ENCODE measurements around the gene KDM2A.
"Not testable (repeated sequence)": the region's sequence is repeated elsewhere in the genome, so short reads cannot be mapped to it uniquely, and the experiment has no call there.

The KDM2A gene

GRCh38 chr11:67117176-67117575 is 1.9 kb upstream of the KDM2A start:
- TF ChIP-seq CTCF (IDR thresholded peaks at IDR 0.05; ENCODE audit: control insufficient read depth, extremely low read depth, insufficient read depth): no peak
- no peak overlapping the region for H3K4me3 ChIP-seq (ENCODE audit: low read depth, low read length)
- no peak for DNase-seq (ENCODE audit: low read depth)

- no peak for DNase-seq (ENCODE audit: low read depth)
- no peak overlapping the region for H3K4me3 ChIP-seq (ENCODE audit: low read depth, low read length)
- no peak for TF ChIP-seq CTCF (IDR thresholded peaks at IDR 0.05; ENCODE audit: control insufficient read depth, extremely low read depth, insufficient read depth)
Measured at GRCh38 chr11:67117672-67118180, 1.3 kb upstream of the KDM2A start.

- H3K4me3 ChIP-seq (ENCODE audit: low read depth, low read length): 0 out of 2 replicates have a peak overlapping the region, but pooled peaks have one; percentile 11
- TF ChIP-seq CTCF (IDR thresholded peaks at IDR 0.05; ENCODE audit: control insufficient read depth, extremely low read depth, insufficient read depth): no peak
- no peak for DNase-seq (ENCODE audit: low read depth)
Measured at GRCh38 chr11:67118181-67118766, 789 bp upstream of the KDM2A start.

- peak overlapping the region; percentile 96 for H3K4me3 ChIP-seq (ENCODE audit: low read depth, low read length)
- no peak for DNase-seq (ENCODE audit: low read depth)
- TF ChIP-seq CTCF (IDR thresholded peaks at IDR 0.05; ENCODE audit: control insufficient read depth, extremely low read depth, insufficient read depth): peak; percentile 24
Measured at GRCh38 chr11:67119585-67120391, 725 bp downstream of the KDM2A start.

- no peak for DNase-seq (ENCODE audit: low read depth)
- no peak for TF ChIP-seq CTCF (IDR thresholded peaks at IDR 0.05; ENCODE audit: control insufficient read depth, extremely low read depth, insufficient read depth)
- peak overlapping the region; percentile 96 for H3K4me3 ChIP-seq (ENCODE audit: low read depth, low read length)
Measured at GRCh38 chr11:67120456-67120855, 1.4 kb downstream of the KDM2A start.

GRCh38 chr11:67120881-67121710 is 2.0 kb downstream of the KDM2A start:
- TF ChIP-seq CTCF (IDR thresholded peaks at IDR 0.05; ENCODE audit: control insufficient read depth, extremely low read depth, insufficient read depth): no peak
- H3K4me3 ChIP-seq (ENCODE audit: low read depth, low read length): peak overlapping the region; percentile 96
- DNase-seq (ENCODE audit: low read depth): no peak

- not testable (repeated sequence) for H3K4me3 ChIP-seq (ENCODE audit: low read depth, low read length)
Measured at GRCh38 chr11:67123801-67124200, 4.7 kb downstream of the KDM2A start.

GRCh38 chr11:67126243-67126642 is 7.2 kb downstream of the KDM2A start:
- H3K4me3 ChIP-seq (ENCODE audit: low read depth, low read length); DNase-seq (ENCODE audit: low read depth): not testable (repeated sequence)

More at GRCh38 chr11:67123801-67124200, 4.7 kb downstream of the KDM2A start:
- not testable (repeated sequence) for DNase-seq (ENCODE audit: low read depth)

All from LNCaP clone FGC (cell line).